Measurements from ENCODE around the gene FBXO3.

DNA sequence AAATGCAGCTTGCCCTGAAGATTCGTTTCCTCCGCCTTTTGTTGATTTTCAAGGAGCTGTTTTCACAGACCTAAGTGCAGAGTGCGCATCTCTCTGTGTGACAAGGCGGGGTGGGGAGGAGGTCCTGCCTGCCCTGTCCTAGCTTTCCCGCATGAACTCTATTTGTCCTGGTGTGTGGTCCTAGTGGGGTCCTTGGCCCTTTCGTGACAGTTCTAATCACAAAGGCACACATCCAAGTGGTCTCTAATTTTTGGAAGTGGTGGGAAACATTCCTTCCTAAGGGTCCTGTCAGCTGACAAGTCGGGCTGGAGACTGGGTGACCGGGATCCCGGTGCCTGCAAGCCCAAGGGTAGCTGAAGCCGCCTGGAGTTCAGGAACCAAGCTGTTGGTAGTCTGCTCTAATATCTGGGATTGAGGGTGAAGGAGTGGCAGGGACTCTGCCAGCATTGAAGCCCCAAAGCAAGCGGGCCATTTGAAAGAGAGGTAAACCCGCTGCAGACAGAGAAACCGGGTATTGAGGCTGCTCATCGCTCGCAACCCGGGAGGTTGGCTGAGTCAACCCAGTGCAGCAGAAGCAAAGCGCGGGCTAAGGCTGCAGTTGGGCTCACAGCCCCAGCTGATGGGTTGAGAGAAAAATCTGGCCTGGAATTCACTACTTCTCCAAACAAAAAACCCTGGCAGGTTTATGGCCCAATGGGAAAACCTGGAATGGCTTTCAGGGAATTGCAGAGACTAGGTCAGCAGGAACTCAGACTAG is 28.1 kb upstream of the FBXO3 start:
- TF ChIP-seq, protein P1, sequence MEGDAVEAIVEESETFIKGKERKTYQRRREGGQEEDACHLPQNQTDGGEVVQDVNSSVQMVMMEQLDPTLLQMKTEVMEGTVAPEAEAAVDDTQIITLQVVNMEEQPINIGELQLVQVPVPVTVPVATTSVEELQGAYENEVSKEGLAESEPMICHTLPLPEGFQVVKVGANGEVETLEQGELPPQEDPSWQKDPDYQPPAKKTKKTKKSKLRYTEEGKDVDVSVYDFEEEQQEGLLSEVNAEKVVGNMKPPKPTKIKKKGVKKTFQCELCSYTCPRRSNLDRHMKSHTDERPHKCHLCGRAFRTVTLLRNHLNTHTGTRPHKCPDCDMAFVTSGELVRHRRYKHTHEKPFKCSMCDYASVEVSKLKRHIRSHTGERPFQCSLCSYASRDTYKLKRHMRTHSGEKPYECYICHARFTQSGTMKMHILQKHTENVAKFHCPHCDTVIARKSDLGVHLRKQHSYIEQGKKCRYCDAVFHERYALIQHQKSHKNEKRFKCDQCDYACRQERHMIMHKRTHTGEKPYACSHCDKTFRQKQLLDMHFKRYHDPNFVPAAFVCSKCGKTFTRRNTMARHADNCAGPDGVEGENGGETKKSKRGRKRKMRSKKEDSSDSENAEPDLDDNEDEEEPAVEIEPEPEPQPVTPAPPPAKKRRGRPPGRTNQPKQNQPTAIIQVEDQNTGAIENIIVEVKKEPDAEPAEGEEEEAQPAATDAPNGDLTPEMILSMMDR (IDR thresholded peaks at IDR 0.05 in 4 of 5, conservative IDR thresholded peaks at IDR 0.05 in 1 of 5): no peak
- TF ChIP-seq POLR2A (IDR thresholded peaks at IDR 0.05): no peak
